ENCODE results near the gene RBP2. TPM values are rescaled to one million over a fixed set of nuclear protein-coding genes. Genes with fewer than 3 reads are reported as not detected.

RBP2 gene
- total and polyA plus RNA-seq, 2 donors (not counting 3 experiments of a cell fraction or from before 2014, with no cell fraction given): not detected

DNA sequence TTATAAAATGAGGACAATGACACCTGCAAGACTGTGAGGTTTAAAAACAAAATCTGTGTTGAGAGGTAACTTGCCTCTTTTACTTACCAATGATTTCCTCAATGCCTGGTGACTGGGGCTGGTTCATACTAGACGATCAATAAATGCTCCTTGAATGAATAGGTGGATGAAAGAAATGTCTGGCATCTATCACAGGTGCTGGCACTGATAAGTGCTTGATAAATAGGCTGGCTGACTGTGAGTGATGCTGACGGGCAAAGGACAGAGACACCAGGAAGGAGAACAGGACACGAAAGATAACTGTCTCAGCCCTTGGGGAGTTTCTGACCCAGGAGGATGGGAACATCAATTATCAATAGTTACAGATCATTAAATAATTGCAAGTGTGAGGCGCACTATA lies 31.9 kb downstream of the RBP2 start:
- Histone ChIP-seq H3K27me3 (ENCODE audit: control insufficient read depth in 2 of 2, insufficient read depth in 2 of 2, low read length in 2 of 2) (no peaks in the 10 kb centered on the region), H3K4me3 (replicated peaks in 1 of 3; ENCODE audit: insufficient read depth in 1 of 3, low read depth in 1 of 3, low read length in 3 of 3) (no peak overlapping the region), H2AFZ (ENCODE audit: low read depth, low read length) (no peak overlapping the region), H3K9me1 (replicated peaks; ENCODE audit: control insufficient read depth, extremely low read depth, insufficient read depth, low read length) (no peaks in the 10 kb centered on the region), H3K9me3 (replicated peaks; ENCODE audit: control insufficient read depth, insufficient read depth, low read length) (no peaks in the 10 kb centered on the region), H3K27ac (ENCODE audit: insufficient read depth, low read depth, low read length) (no peak overlapping the region), H4K20me1 (replicated peaks; ENCODE audit: control insufficient read depth, extremely low read depth, insufficient read depth, low read length) (no peaks in the 10 kb centered on the region), H3K9ac (replicated peaks; ENCODE audit: extremely low read depth, insufficient read depth, low read length) (no peak overlapping the region), H3K79me2 (ENCODE audit: control insufficient read depth, insufficient read depth, low read length) (no peaks in the 10 kb centered on the region), H3K4me1 (ENCODE audit: control insufficient read depth, extremely low read depth, insufficient read depth, low read length) (no peaks in the 10 kb centered on the region), H3K36me3 (ENCODE audit: control insufficient read depth in 2 of 2, extremely low read depth in 1 of 2, insufficient read depth in 2 of 2, low read length in 2 of 2) (no peaks in the 10 kb centered on the region), H3K4me2 (ENCODE audit: insufficient read depth, low read length) (no peak overlapping the region)
- intact Hi-C loops (cut with micrococcal nuclease): no loop called here
- ChIA-PET POLR2A (no interaction called here), CTCF (interaction anchor here (1.2 kb wide), 1 partner anchor 16 kb away, joined by 5 read pairs; no protein-coding TSS in a partner anchor)
- BruUV-seq (replicated peaks): no TSS peak
- dilution Hi-C loops (cut with MboI; ENCODE audit: extremely low pct_ligation_motif_present, low sequenced_read_pairs): no loop called here
- DNase-seq (ENCODE audit: low read depth, low spot score) (no peak), FAIRE-seq (no peak)
- TF ChIP-seq POLR2A (IDR thresholded peaks at IDR 0.05; ENCODE audit: low read depth, low read length) (no peak), FOS (IDR thresholded peaks at IDR 0.05; ENCODE audit: borderline replicate concordance, insufficient read depth, low read length) (no peak), MYC (IDR thresholded peaks at IDR 0.05; ENCODE audit: low read depth, low read length) (no peak), POLR2AphosphoS5 (IDR thresholded peaks at IDR 0.05; ENCODE audit: insufficient read depth, low read depth, low read length) (no peak)
- TF ChIP-seq, protein P1, sequence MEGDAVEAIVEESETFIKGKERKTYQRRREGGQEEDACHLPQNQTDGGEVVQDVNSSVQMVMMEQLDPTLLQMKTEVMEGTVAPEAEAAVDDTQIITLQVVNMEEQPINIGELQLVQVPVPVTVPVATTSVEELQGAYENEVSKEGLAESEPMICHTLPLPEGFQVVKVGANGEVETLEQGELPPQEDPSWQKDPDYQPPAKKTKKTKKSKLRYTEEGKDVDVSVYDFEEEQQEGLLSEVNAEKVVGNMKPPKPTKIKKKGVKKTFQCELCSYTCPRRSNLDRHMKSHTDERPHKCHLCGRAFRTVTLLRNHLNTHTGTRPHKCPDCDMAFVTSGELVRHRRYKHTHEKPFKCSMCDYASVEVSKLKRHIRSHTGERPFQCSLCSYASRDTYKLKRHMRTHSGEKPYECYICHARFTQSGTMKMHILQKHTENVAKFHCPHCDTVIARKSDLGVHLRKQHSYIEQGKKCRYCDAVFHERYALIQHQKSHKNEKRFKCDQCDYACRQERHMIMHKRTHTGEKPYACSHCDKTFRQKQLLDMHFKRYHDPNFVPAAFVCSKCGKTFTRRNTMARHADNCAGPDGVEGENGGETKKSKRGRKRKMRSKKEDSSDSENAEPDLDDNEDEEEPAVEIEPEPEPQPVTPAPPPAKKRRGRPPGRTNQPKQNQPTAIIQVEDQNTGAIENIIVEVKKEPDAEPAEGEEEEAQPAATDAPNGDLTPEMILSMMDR (IDR thresholded peaks at IDR 0.05; ENCODE audit: extremely low read depth in 1 of 2, insufficient read depth in 1 of 2, low read depth in 1 of 2, low read length in 2 of 2): no peak

DNA sequence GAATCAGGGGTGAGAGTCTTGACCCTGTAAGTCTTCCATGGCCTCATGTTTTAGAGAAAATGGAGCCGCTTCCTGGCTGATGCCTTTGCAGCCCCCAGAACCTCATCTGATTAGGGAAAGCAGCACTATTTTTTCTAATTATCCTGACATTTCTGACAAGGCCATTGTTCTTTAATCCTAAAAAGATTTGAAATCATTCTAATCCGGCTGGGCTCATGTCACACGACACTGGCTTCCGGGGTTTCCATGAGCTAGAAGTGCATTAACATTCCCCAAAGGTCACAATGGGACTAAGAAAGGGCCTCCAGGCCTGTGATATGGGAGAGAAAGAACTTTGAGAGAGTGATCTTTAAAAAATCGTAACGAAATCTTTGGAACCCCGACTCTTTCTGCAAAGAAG lies 33.1 kb downstream of the RBP2 start:
- no peaks in the 10 kb centered on the region for H3K9me1 ChIP-seq (replicated peaks; ENCODE audit: control insufficient read depth, extremely low read depth, insufficient read depth, low read length)
- no peak overlapping the region for H3K27ac ChIP-seq (ENCODE audit: insufficient read depth, low read depth, low read length)
- no peaks in the 10 kb centered on the region for H3K36me3 ChIP-seq (ENCODE audit: control insufficient read depth in 2 of 2, extremely low read depth in 1 of 2, insufficient read depth in 2 of 2, low read length in 2 of 2)
- no peak for DNase-seq (ENCODE audit: low read depth, low spot score)
- no peaks in the 10 kb centered on the region for H4K20me1 ChIP-seq (replicated peaks; ENCODE audit: control insufficient read depth, extremely low read depth, insufficient read depth, low read length)
- no peak overlapping the region for H3K9ac ChIP-seq (replicated peaks; ENCODE audit: extremely low read depth, insufficient read depth, low read length)
- no TSS peak for BruUV-seq (replicated peaks)
- dilution Hi-C loops (cut with MboI; ENCODE audit: extremely low pct_ligation_motif_present, low sequenced_read_pairs): no loop called here
- H2AFZ ChIP-seq (ENCODE audit: low read depth, low read length): no peak overlapping the region
- intact Hi-C loops (cut with micrococcal nuclease): no loop called here
- H3K4me3 ChIP-seq (replicated peaks in 1 of 3; ENCODE audit: insufficient read depth in 1 of 3, low read depth in 1 of 3, low read length in 3 of 3): no peak overlapping the region
- no peaks in the 10 kb centered on the region for H3K79me2 ChIP-seq (ENCODE audit: control insufficient read depth, insufficient read depth, low read length)
- TF ChIP-seq POLR2A (IDR thresholded peaks at IDR 0.05; ENCODE audit: low read depth, low read length): no peak
- no peak for TF ChIP-seq FOS (IDR thresholded peaks at IDR 0.05; ENCODE audit: borderline replicate concordance, insufficient read depth, low read length)
- no peak for TF ChIP-seq EZH2 (IDR thresholded peaks at IDR 0.05; ENCODE audit: borderline replicate concordance, low read depth, low read length, severe bottlenecking)
- TF ChIP-seq, protein P2, sequence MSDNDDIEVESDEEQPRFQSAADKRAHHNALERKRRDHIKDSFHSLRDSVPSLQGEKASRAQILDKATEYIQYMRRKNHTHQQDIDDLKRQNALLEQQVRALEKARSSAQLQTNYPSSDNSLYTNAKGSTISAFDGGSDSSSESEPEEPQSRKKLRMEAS (IDR thresholded peaks at IDR 0.05; ENCODE audit: insufficient read depth, insufficient read length): no peak
- no peak for TF ChIP-seq POLR2AphosphoS5 (IDR thresholded peaks at IDR 0.05; ENCODE audit: insufficient read depth, low read depth, low read length)
- no peak for TF ChIP-seq MYC (IDR thresholded peaks at IDR 0.05; ENCODE audit: low read depth, low read length)
- no peak for TF ChIP-seq GATA2 (IDR thresholded peaks at IDR 0.05; ENCODE audit: insufficient read depth, insufficient read length, low read depth, low read length)
- no peak for TF ChIP-seq JUN (IDR thresholded peaks at IDR 0.05; ENCODE audit: borderline replicate concordance, insufficient read depth, insufficient read length, low read depth)
- TF ChIP-seq, protein P1 (IDR thresholded peaks at IDR 0.05; ENCODE audit: extremely low read depth in 1 of 2, insufficient read depth in 1 of 2, low read depth in 1 of 2, low read length in 2 of 2): no peak
- POLR2A ChIA-PET: no interaction called here
- FAIRE-seq: no peak
- H3K9me3 ChIP-seq (replicated peaks; ENCODE audit: control insufficient read depth, insufficient read depth, low read length): no peaks in the 10 kb centered on the region
- CTCF ChIA-PET: no interaction called here
- no peaks in the 10 kb centered on the region for H3K4me1 ChIP-seq (ENCODE audit: control insufficient read depth, extremely low read depth, insufficient read depth, low read length)
- H3K27me3 ChIP-seq (ENCODE audit: control insufficient read depth in 2 of 2, insufficient read depth in 2 of 2, low read length in 2 of 2): no peaks in the 10 kb centered on the region
- no peak overlapping the region for H3K4me2 ChIP-seq (ENCODE audit: insufficient read depth, low read length)
